Activated T-cell treated with anti-CD3 and anti-CD28 coated beads, Interleukin-2, amount 50 U/mL, for 24 hours (primary cell): Measurements from ENCODE around the gene TUFT1.
A peak's percentile ranks its signal among the peaks of the same experiment; 100 is the strongest.

Experiments
- DNase-seq: peaks from one replicate; pipeline ENCODE4 v3.0.0-alpha.2; 2020
- H3K27ac Mint-ChIP-seq: 2 replicates; pipeline ENCODE4 v1.8.0; 2020; ENCODE audit warnings: mild to moderate bottlenecking, mixed read lengths
- H3K27me3 Mint-ChIP-seq: 2 replicates; pipeline ENCODE4 v1.8.0; 2020; ENCODE audit warnings: mixed read lengths
- H3K36me3 Mint-ChIP-seq: 2 replicates; pipeline ENCODE4 v1.8.0; 2020; ENCODE audit warnings: low read depth, mixed read lengths
- H3K4me1 Mint-ChIP-seq: 2 replicates; pipeline ENCODE4 v1.8.0; 2020; ENCODE audit warnings: low read depth, mixed read lengths
- H3K4me3 Mint-ChIP-seq: 2 replicates; pipeline ENCODE4 v1.8.0; 2020; ENCODE audit warnings: mild to moderate bottlenecking, moderate library complexity, mixed read lengths
- H3K9me3 Mint-ChIP-seq: 2 replicates; pipeline ENCODE4 v1.8.0; 2020; ENCODE audit warnings: mixed read lengths

Gene TUFT1

GRCh38 chr1:151570819-151571218 lies 30.7 kb downstream of the TUFT1 start:
- Mint-ChIP-seq H3K9me3 (no peaks in the 10 kb centered on the region), H3K27ac (no peak overlapping the region), H3K36me3 (peaks cover 13% of the 10 kb centered on the region), H3K27me3 (no peaks in the 10 kb centered on the region), H3K4me1 (peaks cover 16% of the 10 kb centered on the region), H3K4me3 (no peak overlapping the region)
- no peak for DNase-seq

- no peaks in the 10 kb centered on the region for H3K27me3 Mint-ChIP-seq
- peak overlapping the region; percentile 50 for H3K27ac Mint-ChIP-seq
- H3K9me3 Mint-ChIP-seq, result no peaks in the 10 kb centered on the region
- no peak for DNase-seq
- H3K4me3 Mint-ChIP-seq, result no peak overlapping the region
- H3K36me3 Mint-ChIP-seq, result peaks cover 15% of the 10 kb centered on the region
- peaks cover 13% of the 10 kb centered on the region for H3K4me1 Mint-ChIP-seq
Observed at GRCh38 chr1:151574575-151575529, 34.7 kb downstream of the TUFT1 start.

GRCh38 chr1:151577173-151577572 lies 37.1 kb downstream of the TUFT1 start:
- Mint-ChIP-seq H3K27me3 (no peaks in the 10 kb centered on the region), H3K36me3 (peaks cover 15% of the 10 kb centered on the region), H3K4me1 (peaks cover 13% of the 10 kb centered on the region), H3K9me3 (no peaks in the 10 kb centered on the region), H3K4me3 (no peak overlapping the region), H3K27ac (no peak overlapping the region)
- DNase-seq, result no peak

GRCh38 chr1:151578941-151579340 lies 38.8 kb downstream of the TUFT1 start:
- no peak overlapping the region for H3K4me3 Mint-ChIP-seq
- H3K9me3 Mint-ChIP-seq, result no peaks in the 10 kb centered on the region
- H3K27me3 Mint-ChIP-seq, result no peaks in the 10 kb centered on the region
- no peak overlapping the region for H3K27ac Mint-ChIP-seq
- DNase-seq, result no peak
- peaks cover 15% of the 10 kb centered on the region for H3K36me3 Mint-ChIP-seq
- peaks cover 13% of the 10 kb centered on the region for H3K4me1 Mint-ChIP-seq

GRCh38 chr1:151579436-151580225 lies 39.5 kb downstream of the TUFT1 start:
- Mint-ChIP-seq H3K27ac (no peak overlapping the region), H3K4me1 (peaks cover 13% of the 10 kb centered on the region), H3K36me3 (peaks cover 9% of the 10 kb centered on the region), H3K9me3 (no peaks in the 10 kb centered on the region), H3K4me3 (no peak overlapping the region), H3K27me3 (no peaks in the 10 kb centered on the region)
- no peak for DNase-seq

GRCh38 chr1:151581451-151581850 lies 41.3 kb downstream of the TUFT1 start:
- H3K27me3 Mint-ChIP-seq, result no peaks in the 10 kb centered on the region
- H3K4me3 Mint-ChIP-seq, result no peak overlapping the region
- H3K4me1 Mint-ChIP-seq, result peaks cover 5% of the 10 kb centered on the region
- no peak for DNase-seq
- peaks cover 2% of the 10 kb centered on the region for H3K36me3 Mint-ChIP-seq
- H3K9me3 Mint-ChIP-seq, result no peaks in the 10 kb centered on the region
- no peak overlapping the region for H3K27ac Mint-ChIP-seq

- no peak for DNase-seq
- H3K27ac Mint-ChIP-seq, result no peak overlapping the region
- H3K4me1 Mint-ChIP-seq, result peaks cover 5% of the 10 kb centered on the region
Observed at GRCh38 chr1:151581921-151582320, 41.8 kb downstream of the TUFT1 start.

GRCh38 chr1:151583796-151584195 lies 43.7 kb downstream of the TUFT1 start:
- no peak for DNase-seq
- Mint-ChIP-seq H3K4me3 (no peak overlapping the region), H3K27me3 (no peaks in the 10 kb centered on the region), H3K36me3 (peaks cover 2% of the 10 kb centered on the region), H3K9me3 (no peaks in the 10 kb centered on the region), H3K4me1 (peaks cover 5% of the 10 kb centered on the region), H3K27ac (no peak overlapping the region)

More at GRCh38 chr1:151581921-151582320, 41.8 kb downstream of the TUFT1 start:
- peaks cover 2% of the 10 kb centered on the region for H3K36me3 Mint-ChIP-seq
- H3K4me3 Mint-ChIP-seq, result no peak overlapping the region
- no peaks in the 10 kb centered on the region for H3K9me3 Mint-ChIP-seq
- no peaks in the 10 kb centered on the region for H3K27me3 Mint-ChIP-seq

GRCh38 chr1:151584278-151584677 lies 44.2 kb downstream of the TUFT1 start:
- Mint-ChIP-seq H3K36me3 (peaks cover 2% of the 10 kb centered on the region), H3K4me1 (peaks cover 2% of the 10 kb centered on the region), H3K4me3 (no peak overlapping the region), H3K27me3 (peaks cover 3% of the 10 kb centered on the region), H3K27ac (no peak overlapping the region), H3K9me3 (no peaks in the 10 kb centered on the region)
- no peak for DNase-seq

- H3K4me3 Mint-ChIP-seq, result no peak overlapping the region
- H3K27me3 Mint-ChIP-seq, result peaks cover 3% of the 10 kb centered on the region
- H3K36me3 Mint-ChIP-seq, result no peaks in the 10 kb centered on the region
- no peak for DNase-seq
- no peak overlapping the region for H3K27ac Mint-ChIP-seq
- no peaks in the 10 kb centered on the region for H3K4me1 Mint-ChIP-seq
- no peaks in the 10 kb centered on the region for H3K9me3 Mint-ChIP-seq
Observed at GRCh38 chr1:151584780-151585179, 44.7 kb downstream of the TUFT1 start.

GRCh38 chr1:151585622-151586021 lies 45.5 kb downstream of the TUFT1 start:
- DNase-seq, result no peak
- Mint-ChIP-seq H3K4me3 (no peak overlapping the region), H3K27me3 (peaks cover 6% of the 10 kb centered on the region), H3K36me3 (no peaks in the 10 kb centered on the region), H3K27ac (no peak overlapping the region), H3K9me3 (no peaks in the 10 kb centered on the region), H3K4me1 (no peaks in the 10 kb centered on the region)

- no peak overlapping the region for H3K4me3 Mint-ChIP-seq
- H3K27me3 Mint-ChIP-seq, result peaks cover 12% of the 10 kb centered on the region
- H3K27ac Mint-ChIP-seq, result no peak overlapping the region
Observed at GRCh38 chr1:151590961-151591360, 50.9 kb downstream of the TUFT1 start.

GRCh38 chr1:151593730-151594129 lies 53.6 kb downstream of the TUFT1 start:
- Mint-ChIP-seq H3K27me3 (peaks cover 12% of the 10 kb centered on the region), H3K4me3 (peak overlapping the region; percentile 56), H3K36me3 (no peaks in the 10 kb centered on the region), H3K9me3 (no peaks in the 10 kb centered on the region), H3K27ac (no peak overlapping the region), H3K4me1 (peaks cover 6% of the 10 kb centered on the region)
- DNase-seq, result no peak

More at GRCh38 chr1:151590961-151591360, 50.9 kb downstream of the TUFT1 start:
- Mint-ChIP-seq H3K36me3 (no peaks in the 10 kb centered on the region), H3K9me3 (no peaks in the 10 kb centered on the region), H3K4me1 (peaks cover 6% of the 10 kb centered on the region)
- no peak for DNase-seq

- no peaks in the 10 kb centered on the region for H3K9me3 Mint-ChIP-seq
- H3K4me1 Mint-ChIP-seq, result peaks cover 6% of the 10 kb centered on the region
- no peak overlapping the region for H3K27ac Mint-ChIP-seq
- H3K36me3 Mint-ChIP-seq, result no peaks in the 10 kb centered on the region
- peaks cover 9% of the 10 kb centered on the region for H3K27me3 Mint-ChIP-seq
- peak overlapping the region; percentile 56 for H3K4me3 Mint-ChIP-seq
- peak; percentile 86 for DNase-seq
Observed at GRCh38 chr1:151594143-151594625, 54.1 kb downstream of the TUFT1 start.
